GM12892 (cell line): ENCODE measurements around the gene MRPS35.

ENCODE experiments used
- DNase-seq: peaks from one replicate; pipeline ENCODE4 v3.0.0; 2011; ENCODE audit not compliant: insufficient read length
- FAIRE-seq: peaks from 2 replicates; lab custom pipeline; 2011; peaks lifted over from hg19 to GRCh38; lab: Jason Lieb, UNC
- POLR2A ChIP-seq: IDR thresholded peaks from 2 replicates; pipeline ENCODE4 v1.6.1; 2011; ENCODE audit warnings: low read depth, low read length, control low read depth
- POLR2AphosphoS5 ChIP-seq: IDR thresholded peaks from 2 replicates; pipeline ENCODE4 v1.6.1; 2011; ENCODE audit warnings: low read depth, low read length, control low read depth
- TAF1 ChIP-seq: IDR thresholded peaks from 2 replicates; pipeline ENCODE4 v1.6.1; 2011; ENCODE audit warnings: low read depth, mild to moderate bottlenecking, control low read depth, low read length, borderline replicate concordance

Gene MRPS35

GRCh38 chr12:27751386-27752047, 40.9 kb downstream of the MRPS35 start:
- FAIRE-seq (no peak), DNase-seq (no peak)
- TF ChIP-seq POLR2AphosphoS5 (no peak), TAF1 (no peak), POLR2A (no peak)

- TF ChIP-seq TAF1 (no peak), POLR2A (no peak), POLR2AphosphoS5 (no peak)
- FAIRE-seq, result no peak
- DNase-seq, result no peak
Measured at GRCh38 chr12:27754795-27755194, 44.2 kb downstream of the MRPS35 start.

- FAIRE-seq (no peak), DNase-seq (no peak)
- TF ChIP-seq TAF1 (no peak), POLR2AphosphoS5 (no peak), POLR2A (no peak)
Measured at GRCh38 chr12:27756670-27757195, 46.1 kb downstream of the MRPS35 start.

GRCh38 chr12:27762757-27763156, 52.1 kb downstream of the MRPS35 start:
- FAIRE-seq (no peak), DNase-seq (no peak)
- TF ChIP-seq POLR2AphosphoS5 (no peak), TAF1 (no peak), POLR2A (no peak)

- FAIRE-seq (peak; percentile 70), DNase-seq (no peak)
- TF ChIP-seq POLR2A (no peak), POLR2AphosphoS5 (no peak), TAF1 (no peak)
Measured at GRCh38 chr12:27766587-27766986, 56.0 kb downstream of the MRPS35 start.

GRCh38 chr12:27769142-27769673, 58.6 kb downstream of the MRPS35 start:
- FAIRE-seq (no peak), DNase-seq (no peak)
- TF ChIP-seq POLR2A (no peak), POLR2AphosphoS5 (no peak), TAF1 (no peak)

GRCh38 chr12:27771481-27772327, 61.1 kb downstream of the MRPS35 start:
- no peak for TF ChIP-seq TAF1
- no peak for TF ChIP-seq POLR2A
- TF ChIP-seq POLR2AphosphoS5, result no peak
- DNase-seq (no peak), FAIRE-seq (no peak)

GRCh38 chr12:27772328-27773049, 61.9 kb downstream of the MRPS35 start:
- TF ChIP-seq POLR2AphosphoS5 (no peak), TAF1 (no peak), POLR2A (no peak)
- FAIRE-seq, result no peak
- no peak for DNase-seq

- TF ChIP-seq POLR2AphosphoS5, result no peak
- no peak for TF ChIP-seq POLR2A
- TF ChIP-seq TAF1, result no peak
- DNase-seq, result no peak
- no peak for FAIRE-seq
Measured at GRCh38 chr12:27777141-27777540, 66.5 kb downstream of the MRPS35 start.

- FAIRE-seq, result no peak
- no peak for DNase-seq
Measured at GRCh38 chr12:27778206-27778605, 67.6 kb downstream of the MRPS35 start.

GRCh38 chr12:27779416-27779919, 68.8 kb downstream of the MRPS35 start:
- TF ChIP-seq TAF1 (no peak), POLR2A (no peak), POLR2AphosphoS5 (no peak)
- DNase-seq (peak; percentile 45), FAIRE-seq (peak; percentile 33)

More at GRCh38 chr12:27778206-27778605, 67.6 kb downstream of the MRPS35 start:
- TF ChIP-seq POLR2A, result no peak
- TF ChIP-seq TAF1, result no peak
- no peak for TF ChIP-seq POLR2AphosphoS5
